Heart left ventricle (tissue), 13 donors: Measurements from ENCODE around the gene GNS.

ENCODE experiments used
- POLR2A ChIP-seq, 2 donors: fragments of 450-650 bp; IDR thresholded peaks; one replicate each; pipeline ENCODE4 v1.6.1; 2017; ENCODE audit warnings: antibody characterized with exemption in 2 of 2, mild to moderate bottlenecking in 2 of 2, moderate library complexity in 2 of 2
- TF ChIP-seq, protein P1 (sequence below), 12 donors: fragments of 200-600 bp; sonication (generic) in 4 of 12; IDR thresholded peaks; one replicate each; pipeline versions ENCODE4 v1.5.0 to v1.8.0; 2018 to 2022; ENCODE audit warnings: antibody characterized with exemption in 12 of 12, mild to moderate bottlenecking in 5 of 12
- donor health status: ischemic (EF 13 %, LVEDD 7.1; RV severe dilation, severe dysfunction).
- donor health status: DM: no; HTN: yes; CAD: no.
- donor health status: DM: no; HTN: no; CAD: no.
- donor health status: ischemic (EF 25% LVEDD 6.9; RV normal size, moderate dysfunction).
- donor health status: ischemic (EF 25% LVEDD 5.7; RV mildly dilated, moderate dysfunction).
- donor health status: ischemic (EF 35%, LVEDD 5.7; RV mildly dilated, moderate dysfunction).
- donor health status: nonischemic (EF 11% LVEDD 7.7; RV severe dilation, severe dysfunction).
- donor health status: DM: yes; HTN: yes; CAD: no.
- donor health status: PGD.
- donor health status: ischemic (EF 29% LVEDD 5.4; RV normal size, mild dysfunction).
- donor health status: nonischemic (EF 23%, LVEDD 6.1; RV moderate dilation, normal function).

DNA sequence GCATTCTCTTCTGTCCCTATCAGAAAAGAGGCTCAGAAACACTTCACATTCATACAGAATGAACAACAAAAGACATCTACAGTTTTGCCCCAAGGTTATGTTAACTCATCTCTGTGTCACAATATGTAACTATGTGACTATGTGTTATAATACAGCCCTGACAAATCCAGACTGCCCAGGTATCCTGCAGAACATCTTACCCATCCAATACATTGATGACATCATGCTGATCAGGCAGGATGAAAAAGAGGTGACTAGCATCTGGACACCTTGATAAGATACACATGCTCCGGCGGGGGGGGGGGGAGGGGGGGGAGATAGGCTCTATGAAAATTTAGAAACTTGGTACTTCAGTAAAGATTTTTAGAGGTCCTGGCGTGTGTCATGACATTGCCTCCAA lies 8.3 kb upstream of the GNS start:
- TF ChIP-seq, protein P1, sequence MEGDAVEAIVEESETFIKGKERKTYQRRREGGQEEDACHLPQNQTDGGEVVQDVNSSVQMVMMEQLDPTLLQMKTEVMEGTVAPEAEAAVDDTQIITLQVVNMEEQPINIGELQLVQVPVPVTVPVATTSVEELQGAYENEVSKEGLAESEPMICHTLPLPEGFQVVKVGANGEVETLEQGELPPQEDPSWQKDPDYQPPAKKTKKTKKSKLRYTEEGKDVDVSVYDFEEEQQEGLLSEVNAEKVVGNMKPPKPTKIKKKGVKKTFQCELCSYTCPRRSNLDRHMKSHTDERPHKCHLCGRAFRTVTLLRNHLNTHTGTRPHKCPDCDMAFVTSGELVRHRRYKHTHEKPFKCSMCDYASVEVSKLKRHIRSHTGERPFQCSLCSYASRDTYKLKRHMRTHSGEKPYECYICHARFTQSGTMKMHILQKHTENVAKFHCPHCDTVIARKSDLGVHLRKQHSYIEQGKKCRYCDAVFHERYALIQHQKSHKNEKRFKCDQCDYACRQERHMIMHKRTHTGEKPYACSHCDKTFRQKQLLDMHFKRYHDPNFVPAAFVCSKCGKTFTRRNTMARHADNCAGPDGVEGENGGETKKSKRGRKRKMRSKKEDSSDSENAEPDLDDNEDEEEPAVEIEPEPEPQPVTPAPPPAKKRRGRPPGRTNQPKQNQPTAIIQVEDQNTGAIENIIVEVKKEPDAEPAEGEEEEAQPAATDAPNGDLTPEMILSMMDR (IDR thresholded peaks at IDR 0.05) = no peak
- TF ChIP-seq POLR2A (IDR thresholded peaks at IDR 0.05) = no peak
